ENCODE results near the gene SPRED2. TPM values are rescaled to one million over a fixed set of nuclear protein-coding genes. Genes with fewer than 3 reads are reported as not detected.

The SPRED2 gene
- total RNA-seq, 4 donors from 2014 or later: 8.1 to 15.1 (median 9.1) TPM

GRCh38 chr2:65427532-65427931, 4.9 kb downstream of the SPRED2 start:
- Histone ChIP-seq H3K27me3 (no peaks in the 10 kb centered on the region), H3K4me1 (peaks cover 9 to 21% (median 11%) of the 10 kb centered on the region in 3 donors), H3K27ac (no peak overlapping the region), H3K4me3 (no peak overlapping the region), H3K36me3 (no peaks in the 10 kb centered on the region), H3K9me3 (no peaks in the 10 kb centered on the region)
- 77% methylated on average over 2 of the region's 2 CpGs for WGBS, 2 donors
- intact Hi-C loops (cut with DNase I): no loop called here
- no peak for DNase-seq
- no peak for TF ChIP-seq POLR2A (IDR thresholded peaks at IDR 0.05)
- no peak for TF ChIP-seq CTCF (IDR thresholded peaks at IDR 0.05)

- Histone ChIP-seq H3K9me3 (no peaks in the 10 kb centered on the region), H3K27me3 (no peaks in the 10 kb centered on the region), H3K27ac (no peak overlapping the region), H3K4me1 (peaks cover 8 to 34% (median 8%) of the 10 kb centered on the region in 3 donors), H3K36me3 (no peaks in the 10 kb centered on the region), H3K4me3 (no peak overlapping the region)
- 63 to 78% methylated on average over 2 of the region's 2 CpGs for WGBS, 2 donors
- DNase-seq: no peak
- TF ChIP-seq POLR2A (IDR thresholded peaks at IDR 0.05) (no peak), CTCF (IDR thresholded peaks at IDR 0.05) (no peak)
- intact Hi-C loops (cut with DNase I): no loop called here
Measured at GRCh38 chr2:65425276-65425675, 7.1 kb downstream of the SPRED2 start.

- WGBS, 2 donors: 67 to 74% methylated on average over 2 to 3 of the region's 3 CpGs
- H3K4me1 ChIP-seq: peaks cover 0 to 27% (median 2%) of the 10 kb centered on the region in 3 donors
- H3K4me3 ChIP-seq: no peak overlapping the region
- TF ChIP-seq POLR2A (IDR thresholded peaks at IDR 0.05): no peak
- TF ChIP-seq CTCF (IDR thresholded peaks at IDR 0.05): no peak
- no peak overlapping the region for H3K27ac ChIP-seq
- DNase-seq: no peak
- no peaks in the 10 kb centered on the region for H3K36me3 ChIP-seq
- no peaks in the 10 kb centered on the region for H3K9me3 ChIP-seq
- no peaks in the 10 kb centered on the region for H3K27me3 ChIP-seq
- intact Hi-C loops (cut with DNase I): no loop called here
Measured at GRCh38 chr2:65424391-65424790, 8.0 kb downstream of the SPRED2 start.

- peaks cover 0 to 24% (median 2%) of the 10 kb centered on the region in 3 donors for H3K4me1 ChIP-seq
- 88 to 100% methylated on average over 1 of the region's 1 CpG for WGBS, 2 donors
- no peak for DNase-seq
- H3K36me3 ChIP-seq: no peaks in the 10 kb centered on the region
- H3K9me3 ChIP-seq: no peaks in the 10 kb centered on the region
- intact Hi-C loops (cut with DNase I): no loop called here
- H3K27me3 ChIP-seq: no peaks in the 10 kb centered on the region
- H3K4me3 ChIP-seq: no peak overlapping the region
- H3K27ac ChIP-seq: no peak overlapping the region
- no peak for TF ChIP-seq CTCF (IDR thresholded peaks at IDR 0.05)
- TF ChIP-seq POLR2A (IDR thresholded peaks at IDR 0.05): no peak
Measured at GRCh38 chr2:65421432-65421748, 11.0 kb downstream of the SPRED2 start.

GRCh38 chr2:65420712-65421431, 11.5 kb downstream of the SPRED2 start:
- Histone ChIP-seq H3K4me1 (peaks cover 0 to 24% (median 2%) of the 10 kb centered on the region in 3 donors), H3K4me3 (no peak overlapping the region), H3K27ac (no peak overlapping the region), H3K9me3 (no peaks in the 10 kb centered on the region), H3K36me3 (no peaks in the 10 kb centered on the region), H3K27me3 (no peaks in the 10 kb centered on the region)
- DNase-seq: no peak
- no peak for TF ChIP-seq POLR2A (IDR thresholded peaks at IDR 0.05)
- TF ChIP-seq CTCF (IDR thresholded peaks at IDR 0.05): no peak
- intact Hi-C loops (cut with DNase I): no loop called here
- WGBS, 2 donors: 52 to 54% methylated on average over 6 of the region's 6 CpGs

All from esophagus squamous epithelium (tissue), 5 donors.